Cardiac septum (tissue), 1 donor: ENCODE data around the gene EXOC2. TPM values are rescaled to one million over a fixed set of nuclear protein-coding genes. Genes with fewer than 3 reads are reported as not detected.

Experiments used
- DNase-seq: peaks from one replicate; pipeline ENCODE4 v3.0.0-alpha.2; 2020; ENCODE audit warnings: low spot score
- intact Hi-C: fragments of 100-400 bp; cut with DNase I; formaldehyde crosslinking; loops from one replicate; pipeline ENCODE4 v1.14.0; 2022
- total RNA-seq: library from RNA; stranded (reverse); fragmentation: NEBNext Ultra II Directional; extraction: Animal tissue kit (Norgen Biotek cat#: 25700); gene quantifications from one replicate; pipeline ENCODE4 v1.2.1, GENCODE V29; 2021
- donor health status: DM: no; HTN: no; CAD: no.

Gene EXOC2
- total RNA-seq, 1 donor from 2014 or later, result 16.2 TPM

DNA sequence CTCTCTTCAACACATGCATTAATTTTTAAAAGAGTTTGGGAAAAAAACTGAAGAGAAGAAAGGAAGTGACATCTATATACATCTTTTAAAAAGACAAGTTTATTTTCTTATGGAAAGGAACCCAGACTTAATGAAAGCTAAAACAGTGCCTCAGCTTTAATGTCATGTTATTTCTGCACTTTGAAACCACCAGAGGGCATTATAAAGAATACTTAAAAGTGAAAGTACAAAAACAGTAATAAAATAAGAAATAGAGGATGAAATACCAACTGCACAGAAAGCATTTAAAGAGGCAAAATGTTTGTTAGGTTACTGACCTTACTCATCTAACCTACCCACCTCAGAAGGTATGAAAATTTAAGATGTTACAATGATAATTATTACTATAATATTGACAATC lies 134.8 kb downstream of the EXOC2 start:
- no peak for DNase-seq
- intact Hi-C loops, result no loop called here

GRCh38 chr6:551829-552350 lies 141.0 kb downstream of the EXOC2 start:
- no peak for DNase-seq
- intact Hi-C loops, result no loop called here

GRCh38 chr6:551405-551804 lies 141.5 kb downstream of the EXOC2 start:
- intact Hi-C loops, result no loop called here
- DNase-seq, result no peak

- no peak for DNase-seq
- intact Hi-C loops, result no loop called here
These were observed 143.0 kb downstream of the EXOC2 start for GRCh38 chr6:549906-550305.

GRCh38 chr6:548517-548916 lies 144.4 kb downstream of the EXOC2 start:
- no peak for DNase-seq
- intact Hi-C loops, result no loop called here

- DNase-seq, result no peak
- intact Hi-C loops, result no loop called here
These were observed 144.8 kb downstream of the EXOC2 start for GRCh38 chr6:548091-548490.

DNA sequence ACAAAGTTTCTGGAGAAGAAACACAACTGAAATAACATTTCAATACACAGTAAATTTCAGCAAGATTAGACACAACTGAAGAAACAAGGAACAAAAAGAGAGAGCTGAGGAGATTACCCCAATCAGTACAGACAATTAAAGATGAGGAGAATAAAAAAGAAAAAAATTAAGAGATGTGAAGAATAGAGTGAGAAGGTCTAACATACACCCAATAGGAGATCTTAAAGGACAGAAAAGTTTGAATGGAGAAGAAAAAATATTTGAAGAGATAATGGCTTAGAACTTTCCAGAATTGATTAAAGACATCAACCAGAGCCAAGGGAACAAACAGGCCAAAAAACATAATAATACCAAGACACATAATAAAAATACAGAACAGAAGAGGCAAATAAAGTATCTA lies 152.4 kb downstream of the EXOC2 start:
- no peak for DNase-seq
- intact Hi-C loops, result no loop called here

DNA sequence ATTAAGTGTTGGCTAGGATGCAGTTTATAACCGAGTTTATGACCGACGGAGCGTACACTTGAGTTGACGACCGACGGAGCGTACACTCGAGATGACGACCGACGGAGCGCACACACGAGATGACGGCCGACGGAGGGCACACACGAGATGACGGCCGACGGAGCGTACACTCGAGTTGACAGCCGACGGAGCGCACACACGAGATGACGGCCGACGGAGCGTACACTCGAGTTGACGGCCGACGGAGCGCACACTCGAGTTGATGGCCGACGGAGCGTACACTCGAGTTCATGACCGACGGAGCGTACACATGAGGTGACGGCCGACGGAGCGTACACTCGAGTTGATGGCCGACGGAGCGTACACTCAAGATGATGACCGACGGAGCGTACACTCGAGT lies 155.8 kb downstream of the EXOC2 start:
- DNase-seq, result no peak
- intact Hi-C loops, result no loop called here

GRCh38 chr6:530425-530824 lies 162.5 kb downstream of the EXOC2 start:
- DNase-seq, result no peak
- intact Hi-C loops, result no loop called here

GRCh38 chr6:528989-529388 lies 163.9 kb downstream of the EXOC2 start:
- no peak for DNase-seq
- intact Hi-C loops, result no loop called here

DNA sequence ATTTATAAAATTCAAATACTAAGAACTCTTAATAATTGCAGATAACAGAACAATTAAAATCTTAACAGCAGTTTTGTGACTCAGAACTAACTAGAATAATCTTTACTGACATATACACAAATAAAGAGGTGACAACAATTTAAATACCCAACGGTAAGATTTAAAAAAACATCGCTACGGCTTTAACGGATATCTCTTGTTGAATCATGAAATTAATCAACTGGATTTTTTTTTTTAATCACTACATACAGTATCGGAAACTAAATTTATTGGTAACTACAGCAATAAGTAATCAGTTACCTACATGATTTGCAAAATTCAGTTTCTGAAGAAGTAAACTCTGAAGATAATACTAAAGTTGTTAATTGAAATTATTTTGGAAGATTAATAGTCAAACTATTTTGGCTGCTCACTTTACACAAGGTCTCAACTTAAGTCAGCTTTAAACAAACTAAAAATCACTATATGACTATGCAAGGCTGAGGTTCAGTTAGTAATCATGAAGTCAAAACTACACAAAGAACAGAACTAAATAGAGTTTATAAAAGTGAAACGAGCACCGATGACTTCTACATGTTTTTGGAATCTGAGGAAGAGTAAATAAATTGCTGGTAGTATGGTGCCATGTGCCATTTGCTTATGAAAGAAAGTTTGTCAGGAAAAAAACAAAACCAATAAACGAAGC lies 164.8 kb downstream of the EXOC2 start:
- intact Hi-C loops, result no loop called here
- no peak for DNase-seq

- DNase-seq, result no peak
- intact Hi-C loops, result no loop called here
These were observed 168.1 kb downstream of the EXOC2 start for GRCh38 chr6:524803-525202.

- intact Hi-C loops, result no loop called here
- DNase-seq, result no peak
These were observed 172.1 kb downstream of the EXOC2 start for GRCh38 chr6:520820-521219.

DNA sequence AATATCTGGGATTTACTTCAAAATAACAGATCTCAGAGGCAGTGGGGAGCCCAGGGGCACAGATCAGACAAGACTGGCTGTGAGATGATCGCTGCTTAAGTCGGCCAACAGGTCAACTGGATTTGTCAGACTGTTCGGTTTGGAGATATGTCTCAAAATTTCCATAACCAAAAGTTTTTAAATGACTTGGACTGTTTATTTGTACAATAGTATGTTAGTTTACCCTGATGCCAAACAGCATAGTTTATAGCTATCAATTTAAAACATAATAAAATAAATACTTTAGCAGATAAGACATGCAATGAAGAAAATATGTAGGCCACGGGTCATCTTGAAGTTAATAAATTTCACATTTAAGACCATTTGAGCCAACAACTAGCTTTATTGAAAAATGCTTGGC lies 174.7 kb downstream of the EXOC2 start:
- DNase-seq, result no peak
- intact Hi-C loops, result no loop called here

DNA sequence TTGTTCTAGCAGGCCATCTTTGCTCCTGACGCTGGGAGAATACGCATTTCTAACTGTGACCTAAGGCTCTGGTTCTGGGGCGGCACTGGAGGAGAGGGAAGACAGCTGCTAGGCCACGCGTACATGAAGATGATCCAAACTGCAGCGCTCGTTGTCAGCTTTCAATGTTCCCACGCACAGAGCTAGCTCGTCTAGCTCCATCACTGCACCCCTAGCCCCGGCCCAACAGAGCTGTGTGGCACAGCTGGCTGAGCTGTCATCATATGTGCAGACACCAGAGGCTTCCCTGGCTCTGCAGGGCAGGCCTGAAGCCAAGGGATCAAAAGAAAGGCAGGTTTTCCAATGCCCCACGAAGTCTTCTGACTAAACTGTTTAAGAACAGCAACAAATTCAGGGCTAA lies 176.7 kb downstream of the EXOC2 start:
- intact Hi-C loops, result no loop called here
- DNase-seq, result no peak

DNA sequence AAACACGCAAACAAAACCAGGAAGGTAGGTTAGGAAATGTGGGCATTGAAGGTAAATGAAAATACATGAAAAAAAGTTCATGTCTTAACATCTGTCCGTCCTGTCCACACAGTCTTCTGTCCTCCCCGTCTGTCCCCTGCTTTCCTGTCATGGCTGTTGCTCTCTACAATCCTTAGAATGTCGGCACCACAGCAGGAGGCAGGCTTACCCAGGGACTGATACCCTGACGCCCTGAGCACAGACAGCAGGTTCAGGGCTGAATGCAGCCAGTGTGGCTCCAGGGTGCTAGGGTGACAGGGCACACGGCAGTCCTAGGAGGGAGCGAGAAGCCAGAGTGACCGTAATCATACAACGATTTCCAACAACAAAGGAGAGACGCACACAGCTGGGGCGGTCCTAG lies 177.7 kb downstream of the EXOC2 start:
- no peak for DNase-seq
- intact Hi-C loops, result no loop called here

DNA sequence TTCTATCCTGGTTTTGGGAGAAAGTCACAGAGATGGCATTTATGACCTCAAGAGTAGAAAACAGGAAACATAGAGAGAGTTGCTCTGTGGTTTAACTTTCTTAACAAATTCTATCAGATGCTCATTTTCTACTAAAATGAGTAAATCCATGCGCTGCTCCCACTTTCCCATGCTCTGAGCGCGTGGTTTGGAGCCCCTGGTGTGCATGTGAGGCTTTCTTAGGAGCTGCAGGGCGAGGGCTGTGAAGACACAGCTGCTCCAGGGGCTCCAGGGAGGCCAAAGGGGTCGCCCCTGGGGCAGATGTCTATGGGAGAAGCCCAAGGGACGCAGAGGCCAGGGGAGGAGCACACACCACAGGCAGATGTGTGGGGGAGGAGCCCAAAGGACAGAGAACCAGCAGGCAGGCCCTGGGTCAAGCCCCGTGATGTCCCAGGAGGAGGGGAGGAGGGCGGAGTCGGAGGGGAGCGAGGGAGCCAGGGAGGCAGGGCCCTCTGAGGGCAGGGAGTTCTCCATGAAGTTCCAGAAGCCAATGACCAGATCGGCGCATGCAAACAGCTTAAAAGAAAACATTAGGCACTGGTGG lies 178.5 kb downstream of the EXOC2 start:
- intact Hi-C loops, result no loop called here
- no peak for DNase-seq

- intact Hi-C loops, result no loop called here
- no peak for DNase-seq
These were observed 179.0 kb downstream of the EXOC2 start for GRCh38 chr6:513961-514360.

DNA sequence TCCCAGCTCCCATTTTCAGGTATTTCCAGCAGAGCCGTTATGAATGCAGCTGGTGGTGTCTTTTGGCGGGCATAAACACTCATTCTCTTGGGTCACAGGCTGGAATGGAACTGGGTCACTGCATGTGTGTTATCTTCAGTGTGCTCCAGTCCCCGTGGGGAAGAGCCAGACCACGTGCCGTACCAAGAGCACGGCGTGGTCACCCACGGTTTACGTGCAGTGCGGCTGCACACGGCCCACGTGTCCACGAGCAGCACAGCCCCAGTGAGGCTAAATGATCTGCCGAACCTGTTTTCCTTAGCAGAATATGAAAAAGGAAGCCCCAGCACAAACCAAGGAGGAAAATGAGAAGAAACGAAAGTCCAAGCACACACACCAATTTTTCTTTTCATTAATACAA lies 179.9 kb downstream of the EXOC2 start:
- intact Hi-C loops, result no loop called here
- DNase-seq, result no peak

- intact Hi-C loops, result no loop called here
- no peak for DNase-seq
These were observed 181.3 kb downstream of the EXOC2 start for GRCh38 chr6:511488-512137.

DNA sequence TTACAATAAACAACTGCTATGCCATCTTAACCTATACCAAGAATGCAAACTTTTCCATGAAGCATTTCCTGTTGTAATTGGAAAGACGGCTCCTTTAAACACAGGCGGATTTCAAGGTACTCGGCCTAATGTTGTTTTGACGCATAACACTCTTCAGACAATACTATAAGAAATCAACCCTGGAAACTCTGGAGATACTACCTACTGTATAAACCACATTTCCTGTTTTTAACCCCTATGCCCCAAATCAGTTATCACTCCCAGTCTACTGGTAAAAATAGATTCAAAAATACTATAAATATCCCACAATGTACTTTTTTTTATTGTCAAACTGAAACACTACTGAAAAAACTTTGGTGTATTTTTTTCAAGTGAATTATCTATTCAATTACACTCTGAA lies 183.3 kb downstream of the EXOC2 start:
- intact Hi-C loops, result no loop called here
- DNase-seq, result no peak
